K562 (cell line): ENCODE results near the gene ADGRE1. TPM values are rescaled to one million over a fixed set of nuclear protein-coding genes. Genes with fewer than 3 reads are reported as not detected.

ENCODE experiments used
- ATAC-seq: fragments of 200-7000 bp; cut with Tn5 transposase; 3 replicates; pipeline ENCODE4 v1.9.1; 2020; ENCODE audit warnings: moderate library complexity
- BruUV-seq: library from RNA; stranded (reverse); fragments of 400-500 nt; replicated peaks from 2 replicates; lab custom pipeline; 2021; lab: Mats Ljungman, UMichigan
- CTCF ChIA-PET: fragments of 300-600 bp; formaldehyde crosslinking; extraction: SDS; loops from one replicate; lab custom pipeline; 2021; ENCODE audit warnings: low intra/inter-chr PET ratio; lab: Yijun Ruan, JAX
- POLR2A ChIA-PET: fragments of 300-600, 350-650 bp; sonication (Branson Sonifier 250); formaldehyde crosslinking; extraction: SDS; loops from one replicate; lab custom pipeline; 2021; ENCODE audit warnings: antibody characterized with exemption, inconsistent platforms; lab: Yijun Ruan, JAX
- DNase-seq, 4 experiments: peaks; one replicate each; pipeline versions ENCODE4 v3.0.0 to v3.0.0-alpha.2; 2011 to 2018; ENCODE audit warnings: low spot score in 3 of 4, mixed read lengths in 3 of 4; ENCODE audit errors: extremely low read depth in 1 of 4
- FAIRE-seq: peaks from 2 replicates; lab custom pipeline; 2011; peaks lifted over from hg19 to GRCh38; lab: Jason Lieb, UNC
- H2AFZ ChIP-seq: 2 replicates; pipeline ENCODE4 v1.6.0; 2011; ENCODE audit warnings: low read depth, low read length, control low read depth, inconsistent platforms
- H3K27ac ChIP-seq: fragments of 200-600 bp; 3 replicates; pipeline ENCODE4 v1.8.0; 2011; ENCODE audit warnings: low read depth, mild to moderate bottlenecking, control low read depth, inconsistent platforms, low read length, moderate library complexity, mixed read lengths; ENCODE audit errors: extremely low read depth
- H3K27me3 ChIP-seq, 2 experiments: fragments of 300-600 bp in 1 of 2; 2 replicates in 1 of 2; 3 replicates in 1 of 2; pipeline versions ENCODE4 v1.6.0 to v1.8.0; 2011; ENCODE audit warnings: inconsistent platforms in 2 of 2, low read length in 2 of 2, mild to moderate bottlenecking in 1 of 2, mixed read lengths in 1 of 2, moderate library complexity in 1 of 2; ENCODE audit not compliant: control insufficient read depth in 2 of 2, insufficient read depth in 2 of 2
- H3K36me3 ChIP-seq: fragments of 300-600 bp; 3 replicates; pipeline ENCODE4 v1.8.0; 2011; ENCODE audit warnings: mild to moderate bottlenecking, low read length, inconsistent platforms; ENCODE audit not compliant: control insufficient read depth, insufficient read depth
- H3K4me1 ChIP-seq, 2 experiments: fragments of 200-600 bp in 1 of 2; replicated peaks in 1 of 2; 2 replicates in 1 of 2; 3 replicates in 1 of 2; pipeline versions ENCODE4 v1.5.1 to v1.8.0; 2011; ENCODE audit warnings: inconsistent platforms in 2 of 2, low read length in 2 of 2, mild to moderate bottlenecking in 1 of 2, mixed read lengths in 1 of 2, moderate library complexity in 1 of 2; ENCODE audit not compliant: control insufficient read depth in 2 of 2, insufficient read depth in 2 of 2
- H3K4me2 ChIP-seq: 2 replicates; pipeline ENCODE4 v1.6.1; 2011; ENCODE audit warnings: low read length, control low read depth, inconsistent platforms, mixed read lengths; ENCODE audit not compliant: insufficient read depth
- H3K4me3 ChIP-seq: fragments of 200-600 bp; sonication (generic), shearing (Covaris generic); 2 replicates; pipeline ENCODE4 v1.5.1; 2016; ENCODE audit warnings: control low read depth, inconsistent platforms
- H3K79me2 ChIP-seq: fragments of 200-600 bp; 3 replicates; pipeline ENCODE4 v1.8.0; 2011; ENCODE audit warnings: low read length, inconsistent platforms; ENCODE audit not compliant: control insufficient read depth, insufficient read depth
- H3K9ac ChIP-seq, 2 experiments: 2 replicates each; pipeline versions ENCODE4 v1.6.0 to v1.6.1; 2011; ENCODE audit warnings: low read depth in 2 of 2, low read length in 2 of 2, control low read depth in 1 of 2, inconsistent platforms in 1 of 2, mild to moderate bottlenecking in 1 of 2, mixed read lengths in 1 of 2; ENCODE audit not compliant: insufficient read depth in 1 of 2
- H3K9me1 ChIP-seq: one replicate; pipeline ENCODE4 v1.6.0; 2011; ENCODE audit warnings: inconsistent platforms, mild to moderate bottlenecking, low read length, moderate library complexity; ENCODE audit not compliant: control insufficient read depth, insufficient read depth
- H3K9me3 ChIP-seq: replicated peaks from 2 replicates; pipeline ENCODE4 v1.5.1; 2011; ENCODE audit warnings: low read depth, low read length, inconsistent platforms; ENCODE audit not compliant: control insufficient read depth, insufficient read depth
- H4K20me1 ChIP-seq: replicated peaks from 2 replicates; pipeline ENCODE4 v1.6.1; 2011; ENCODE audit warnings: low read length, inconsistent platforms, mixed read lengths; ENCODE audit not compliant: control insufficient read depth, insufficient read depth
- CREB3 ChIP-seq: fragments of 450-650 bp; conservative IDR thresholded peaks from 2 replicates; pipeline ENCODE4 v1.6.1; 2016; ENCODE audit warnings: missing genetic modification characterization, low read depth, mild to moderate bottlenecking, missing compliant biosample characterization, moderate library complexity
- EP400 ChIP-seq: fragments of 450-650 bp; IDR thresholded peaks from 2 replicates; pipeline ENCODE4 v1.6.1; 2017; ENCODE audit warnings: antibody characterized with exemption, mild to moderate bottlenecking, moderate library complexity
- MCM3 ChIP-seq: fragments of 450-650 bp; IDR thresholded peaks from 2 replicates; pipeline ENCODE4 v1.6.1; 2016
- MIER1 ChIP-seq: fragments of 450-650 bp; IDR thresholded peaks from 2 replicates; pipeline ENCODE4 v1.6.1; 2016; ENCODE audit warnings: antibody characterized with exemption, mild to moderate bottlenecking, low read depth
- NEUROD1 ChIP-seq: fragments of 150-350 bp; IDR thresholded peaks from 2 replicates; pipeline ENCODE4 v1.6.1; 2014; ENCODE audit warnings: borderline replicate concordance, low read length, low read depth; ENCODE audit not compliant: partially characterized antibody
- PHF8 ChIP-seq: fragments of 200-600 bp; sonication (generic); IDR thresholded peaks from 2 replicates; pipeline ENCODE4 v1.6.1; 2012; ENCODE audit warnings: mixed run types, mild to moderate bottlenecking, inconsistent platforms, low read length, moderate library complexity, borderline replicate concordance
- SAFB2 ChIP-seq: fragments of 200-400 bp; formaldehyde crosslinking; IDR thresholded peaks from 2 replicates; pipeline ENCODE4 v1.6.1; 2018; ENCODE audit warnings: borderline replicate concordance, low read length, low read depth, moderate library complexity; ENCODE audit not compliant: severe bottlenecking
- SMARCB1 ChIP-seq: IDR thresholded peaks from 2 replicates; pipeline ENCODE4 v1.6.1; 2011; ENCODE audit warnings: improper control_type of control experiment, low read depth; ENCODE audit not compliant: insufficient read length
- TCFL5 ChIP-seq: fragments of 250-450 bp; sonication (Bioruptor Pico); conservative IDR thresholded peaks from 2 replicates; pipeline ENCODE4 v1.6.1; 2021; ENCODE audit warnings: mild to moderate bottlenecking, moderate library complexity, matching md5 sums
- THAP12 ChIP-seq: fragments of 250-450 bp; sonication (Bioruptor Pico); IDR thresholded peaks from 2 replicates; pipeline ENCODE4 v1.9.0; 2021; ENCODE audit warnings: mild to moderate bottlenecking, inconsistent platforms
- XRCC4 ChIP-seq: IDR thresholded peaks from one replicate; pipeline ENCODE4 v1.6.1; 2011; ENCODE audit not compliant: insufficient read depth, insufficient read length; ENCODE audit errors: extremely low read depth
- ZNF384 ChIP-seq: IDR thresholded peaks from 2 replicates; pipeline ENCODE4 v1.6.1; 2012; ENCODE audit warnings: low read depth, low read length, improper control_type of control experiment
- ZNF764 ChIP-seq: fragments of 250-450 bp; sonication (Bioruptor Pico); IDR thresholded peaks from 2 replicates; pipeline ENCODE4 v1.4.0; 2020; ENCODE audit warnings: low read depth, mild to moderate bottlenecking, moderate library complexity
- WGBS: fragments of 100-300 bp; shearing (Covaris generic); methylation state at CpG from one replicate; pipeline ENCODE4 v1.1.6; 2016; ENCODE audit warnings: low coverage, mixed read lengths; ENCODE audit not compliant: insufficient coverage; ENCODE audit errors: missing lambda C conversion rate; 5-methylcytosine and 5-hydroxymethylcytosine counted together
- in situ Hi-C: fragments of 300-500 bp; cut with MboI; formaldehyde crosslinking; loops from 4 replicates; pipeline ENCODE4 v1.15.0; 2018; ENCODE audit warnings: inconsistent platforms, mixed read lengths
- intact Hi-C: fragments of 100-400 bp; cut with micrococcal nuclease; formaldehyde crosslinking; loops from 2 replicates; pipeline ENCODE4 v1.14.2; 2022
- polyA plus RNA-seq, 8 experiments: library from polyadenylated mRNA; depleted of rRNA in 4 of 8; stranded (reverse) in 5 of 8; unstranded in 3 of 8; fragments of >200 nt; fragmentation: Nextera tagmentation in 2 of 8; fragmentation: Illumina TruSeq in 1 of 8; extraction: Ambion mirVana in 2 of 8; extraction: Trizol in 1 of 8; gene quantifications; 2 replicates each; pipeline versions ENCODE4 v1.2.1 to v1.2.3, GENCODE V29; 2011 to 2014; ENCODE audit warnings: inconsistent platforms in 1 of 8, missing spikeins in 1 of 8
- total RNA-seq, 7 experiments: library from RNA; depleted of rRNA in 6 of 7; stranded (reverse); fragments of >200 nt in 6 of 7; fragmentation: Illumina TruSeq in 2 of 7; extraction: Trizol in 2 of 7; gene quantifications; 2 replicates each; pipeline versions ENCODE4 v1.2.1 to v1.2.3, GENCODE V29; 2011 to 2021; ENCODE audit warnings: low replicate concordance in 1 of 7
- TF ChIP-seq, protein P1 (sequence below), 2 experiments: fragments of 450-650 bp in 1 of 2; IDR thresholded peaks; 2 replicates each; pipeline ENCODE4 v1.6.1; 2011 to 2017; ENCODE audit warnings: low read depth in 2 of 2, antibody characterized with exemption in 1 of 2, borderline replicate concordance in 1 of 2, low read length in 1 of 2, mild to moderate bottlenecking in 1 of 2, mixed read lengths in 1 of 2; ENCODE audit not compliant: control insufficient read depth in 1 of 2

The ADGRE1 gene
- total and polyA plus RNA-seq, 9 of the 15 experiments (the other 6 are each of a cell fraction or from before 2014, with no cell fraction given): 0.09 to 0.49 (median 0.25) TPM; not detected in 1

DNA sequence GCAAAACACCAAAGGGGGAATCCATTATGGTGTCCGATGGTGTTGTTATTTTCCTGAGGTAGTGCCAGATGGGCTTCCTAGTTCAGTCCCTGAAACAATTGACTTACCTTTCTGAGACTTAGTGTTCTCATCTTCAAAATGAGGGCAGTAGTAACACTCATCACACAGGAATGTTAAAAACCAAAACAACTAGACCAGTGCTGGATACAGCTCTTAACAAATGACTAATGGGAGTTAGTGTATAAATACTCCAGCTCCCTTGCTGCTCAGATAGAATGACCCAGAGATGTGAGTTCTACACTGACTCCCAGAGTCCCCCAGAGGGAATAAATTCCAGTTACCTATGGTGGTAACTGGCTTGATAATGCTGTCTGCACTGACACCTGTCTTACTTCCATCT lies 84.0 kb downstream of the ADGRE1 start:
- H3K9me3 ChIP-seq: no peaks in the 10 kb centered on the region
- in situ Hi-C loops: no loop called here
- ATAC-seq (no peak), DNase-seq (no peak), FAIRE-seq (no peak)
- no peaks in the 10 kb centered on the region for H3K79me2 ChIP-seq
- no peak overlapping the region for H3K27ac ChIP-seq
- H4K20me1 ChIP-seq: no peaks in the 10 kb centered on the region
- no peak overlapping the region for H3K4me2 ChIP-seq
- WGBS: 10% methylated on average over 1 of the region's 1 CpG
- POLR2A ChIA-PET: interaction anchor here (0.8 kb wide), 1 partner anchor 17 kb away, joined by 4 read pairs; no protein-coding TSS in a partner anchor
- no TSS peak for BruUV-seq
- H2AFZ ChIP-seq: no peak overlapping the region
- no peaks in the 10 kb centered on the region for H3K36me3 ChIP-seq
- peaks cover 5 to 23% of the 10 kb centered on the region in 2 experiments; a peak in 4 of 5 replicates for H3K27me3 ChIP-seq
- CTCF ChIA-PET: no interaction called here
- no peak overlapping the region for H3K9ac ChIP-seq
- H3K9me1 ChIP-seq: no peaks in the 10 kb centered on the region
- H3K4me1 ChIP-seq: no peaks in the 10 kb centered on the region
- no peak overlapping the region for H3K4me3 ChIP-seq
- intact Hi-C loops: no loop called here
- TF ChIP-seq CREB3: no peak
- no peak for TF ChIP-seq XRCC4
- TF ChIP-seq, protein P1, sequence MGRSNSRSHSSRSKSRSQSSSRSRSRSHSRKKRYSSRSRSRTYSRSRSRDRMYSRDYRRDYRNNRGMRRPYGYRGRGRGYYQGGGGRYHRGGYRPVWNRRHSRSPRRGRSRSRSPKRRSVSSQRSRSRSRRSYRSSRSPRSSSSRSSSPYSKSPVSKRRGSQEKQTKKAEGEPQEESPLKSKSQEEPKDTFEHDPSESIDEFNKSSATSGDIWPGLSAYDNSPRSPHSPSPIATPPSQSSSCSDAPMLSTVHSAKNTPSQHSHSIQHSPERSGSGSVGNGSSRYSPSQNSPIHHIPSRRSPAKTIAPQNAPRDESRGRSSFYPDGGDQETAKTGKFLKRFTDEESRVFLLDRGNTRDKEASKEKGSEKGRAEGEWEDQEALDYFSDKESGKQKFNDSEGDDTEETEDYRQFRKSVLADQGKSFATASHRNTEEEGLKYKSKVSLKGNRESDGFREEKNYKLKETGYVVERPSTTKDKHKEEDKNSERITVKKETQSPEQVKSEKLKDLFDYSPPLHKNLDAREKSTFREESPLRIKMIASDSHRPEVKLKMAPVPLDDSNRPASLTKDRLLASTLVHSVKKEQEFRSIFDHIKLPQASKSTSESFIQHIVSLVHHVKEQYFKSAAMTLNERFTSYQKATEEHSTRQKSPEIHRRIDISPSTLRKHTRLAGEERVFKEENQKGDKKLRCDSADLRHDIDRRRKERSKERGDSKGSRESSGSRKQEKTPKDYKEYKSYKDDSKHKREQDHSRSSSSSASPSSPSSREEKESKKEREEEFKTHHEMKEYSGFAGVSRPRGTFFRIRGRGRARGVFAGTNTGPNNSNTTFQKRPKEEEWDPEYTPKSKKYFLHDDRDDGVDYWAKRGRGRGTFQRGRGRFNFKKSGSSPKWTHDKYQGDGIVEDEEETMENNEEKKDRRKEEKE (IDR thresholded peaks at IDR 0.05; ENCODE audit: borderline replicate concordance in 1 of 2, control insufficient read depth in 1 of 2, low read depth in 2 of 2, low read length in 1 of 2): no peak
- TF ChIP-seq EP400: no peak
- TF ChIP-seq MIER1: no peak
- no peak for TF ChIP-seq MCM3
- no peak for TF ChIP-seq THAP12 (CRISPR knock-in tag)
- no peak for TF ChIP-seq SMARCB1
- TF ChIP-seq TCFL5 (CRISPR knock-in tag): no peak
- no peak for TF ChIP-seq PHF8
- no peak for TF ChIP-seq ZNF384
- no peak for TF ChIP-seq ZNF764
- TF ChIP-seq NEUROD1: no peak
- no peak for TF ChIP-seq SAFB2
